ENCODE data around the gene KCTD20. TPM values are rescaled to one million over a fixed set of nuclear protein-coding genes. Genes with fewer than 3 reads are reported as not detected.

KCTD20 gene
- total and polyA plus RNA-seq, 2 experiments from 2014 or later, result 7.4 to 25.0 TPM

DNA sequence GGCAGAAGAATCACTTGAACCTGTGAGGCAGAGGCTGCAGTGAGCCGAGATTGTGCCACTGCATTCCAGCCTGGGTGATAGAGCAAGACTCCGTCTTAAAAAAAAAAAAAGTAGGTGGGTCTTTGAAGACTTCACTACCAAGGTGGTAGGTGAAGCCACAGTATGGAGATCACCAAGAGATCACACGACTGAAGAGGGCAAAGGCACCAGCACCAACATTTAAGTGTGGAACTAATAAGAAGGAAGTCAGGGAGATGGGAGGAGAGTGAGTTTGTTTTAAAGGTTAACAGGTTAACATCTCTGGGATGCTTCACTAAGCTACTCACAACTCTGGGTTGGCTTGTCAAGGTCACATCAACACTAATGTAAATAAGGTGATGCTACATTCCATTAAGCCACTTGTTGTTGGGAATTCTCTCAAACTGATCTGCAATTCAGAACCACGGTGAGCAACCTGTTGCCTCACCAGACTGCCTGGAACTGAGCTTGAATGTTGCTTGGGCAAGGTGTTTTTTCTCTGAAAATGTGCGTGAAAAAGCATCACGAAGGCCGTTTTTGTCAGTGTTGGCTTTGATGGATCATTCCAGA lies 48.7 kb downstream of the KCTD20 start:
- Histone ChIP-seq H3K27me3 (ENCODE audit: insufficient read depth) (no peaks in the 10 kb centered on the region), H3K36me3 (ENCODE audit: insufficient read depth) (peaks cover 6% of the 10 kb centered on the region), H2AFZ (no peak overlapping the region), H3F3A (replicated peaks; ENCODE audit: low read depth) (no peaks in the 10 kb centered on the region), H4K20me1 (replicated peaks; ENCODE audit: insufficient read depth) (peaks cover 4% of the 10 kb centered on the region), H3K27ac (ENCODE audit: low read depth) (peak overlapping the region; percentile 14), H3K9me2 (ENCODE audit: insufficient read depth) (no peaks in the 10 kb centered on the region), H3K4me3 (no peak overlapping the region), H3K79me2 (replicated peaks; ENCODE audit: insufficient read depth) (no peaks in the 10 kb centered on the region), H3K4me2 (no peak overlapping the region), H3K4me1 (ENCODE audit: insufficient read depth) (peaks cover 23% of the 10 kb centered on the region; the same call in 1 of the 2 replicates)
- H3K9me3 Mint-ChIP-seq, result no peaks in the 10 kb centered on the region
- TF ChIP-seq EZH2phosphoT487 (IDR thresholded peaks at IDR 0.05; ENCODE audit: unreplicated experiment), result no peak
- TF ChIP-seq, protein P1, sequence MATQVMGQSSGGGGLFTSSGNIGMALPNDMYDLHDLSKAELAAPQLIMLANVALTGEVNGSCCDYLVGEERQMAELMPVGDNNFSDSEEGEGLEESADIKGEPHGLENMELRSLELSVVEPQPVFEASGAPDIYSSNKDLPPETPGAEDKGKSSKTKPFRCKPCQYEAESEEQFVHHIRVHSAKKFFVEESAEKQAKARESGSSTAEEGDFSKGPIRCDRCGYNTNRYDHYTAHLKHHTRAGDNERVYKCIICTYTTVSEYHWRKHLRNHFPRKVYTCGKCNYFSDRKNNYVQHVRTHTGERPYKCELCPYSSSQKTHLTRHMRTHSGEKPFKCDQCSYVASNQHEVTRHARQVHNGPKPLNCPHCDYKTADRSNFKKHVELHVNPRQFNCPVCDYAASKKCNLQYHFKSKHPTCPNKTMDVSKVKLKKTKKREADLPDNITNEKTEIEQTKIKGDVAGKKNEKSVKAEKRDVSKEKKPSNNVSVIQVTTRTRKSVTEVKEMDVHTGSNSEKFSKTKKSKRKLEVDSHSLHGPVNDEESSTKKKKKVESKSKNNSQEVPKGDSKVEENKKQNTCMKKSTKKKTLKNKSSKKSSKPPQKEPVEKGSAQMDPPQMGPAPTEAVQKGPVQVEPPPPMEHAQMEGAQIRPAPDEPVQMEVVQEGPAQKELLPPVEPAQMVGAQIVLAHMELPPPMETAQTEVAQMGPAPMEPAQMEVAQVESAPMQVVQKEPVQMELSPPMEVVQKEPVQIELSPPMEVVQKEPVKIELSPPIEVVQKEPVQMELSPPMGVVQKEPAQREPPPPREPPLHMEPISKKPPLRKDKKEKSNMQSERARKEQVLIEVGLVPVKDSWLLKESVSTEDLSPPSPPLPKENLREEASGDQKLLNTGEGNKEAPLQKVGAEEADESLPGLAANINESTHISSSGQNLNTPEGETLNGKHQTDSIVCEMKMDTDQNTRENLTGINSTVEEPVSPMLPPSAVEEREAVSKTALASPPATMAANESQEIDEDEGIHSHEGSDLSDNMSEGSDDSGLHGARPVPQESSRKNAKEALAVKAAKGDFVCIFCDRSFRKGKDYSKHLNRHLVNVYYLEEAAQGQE (IDR thresholded peaks at IDR 0.05; ENCODE audit: unreplicated experiment), result peak; percentile 52
- H3K27ac Mint-ChIP-seq, result no peak overlapping the region
- peaks cover 24% of the 10 kb centered on the region for H3K36me3 Mint-ChIP-seq (ENCODE audit: low read depth)
- H3K4me3 Mint-ChIP-seq, result no peak overlapping the region
- H3K27me3 Mint-ChIP-seq (ENCODE audit: insufficient read depth, low read depth, poor library complexity), result peaks cover 4% of the 10 kb centered on the region
- peak; percentile 57 for ATAC-seq
- DNase-seq (ENCODE audit: low spot score), result peak; percentile 60
- H3K4me1 Mint-ChIP-seq, result peaks cover 22% of the 10 kb centered on the region

DNA sequence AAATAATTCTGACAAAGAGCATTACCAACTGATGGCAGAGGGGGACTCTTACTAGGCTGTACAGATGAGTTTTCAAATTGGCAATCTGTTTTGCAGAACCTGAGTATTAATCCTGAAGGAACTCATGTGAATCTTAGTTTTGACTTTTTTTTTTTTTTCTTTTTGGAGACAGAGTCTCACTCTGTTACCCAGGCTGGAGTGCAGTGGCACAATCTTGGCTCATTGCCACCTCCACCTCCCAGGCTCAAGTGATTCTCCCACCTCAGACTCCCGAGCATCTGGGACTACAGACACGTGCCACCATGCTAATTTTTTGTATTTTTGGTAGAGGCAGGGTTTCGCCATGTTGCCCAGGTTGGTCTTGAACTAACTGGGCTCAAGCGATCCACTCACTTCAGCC lies 49.3 kb downstream of the KCTD20 start:
- H3K9me2 ChIP-seq (ENCODE audit: insufficient read depth), result no peaks in the 10 kb centered on the region
- Mint-ChIP-seq H3K4me3 (no peak overlapping the region), H3K36me3 (ENCODE audit: low read depth) (peaks cover 27% of the 10 kb centered on the region), H3K27ac (no peak overlapping the region), H3K4me1 (peaks cover 22% of the 10 kb centered on the region), H3K9me3 (no peaks in the 10 kb centered on the region), H3K27me3 (ENCODE audit: insufficient read depth, low read depth, poor library complexity) (peaks cover 4% of the 10 kb centered on the region)
- no peak overlapping the region for H3K4me3 ChIP-seq
- H3F3A ChIP-seq (replicated peaks; ENCODE audit: low read depth), result no peaks in the 10 kb centered on the region
- no peak overlapping the region for H3K4me2 ChIP-seq
- ATAC-seq, result no peak
- peaks cover 10% of the 10 kb centered on the region for H3K36me3 ChIP-seq (ENCODE audit: insufficient read depth)
- H3K79me2 ChIP-seq (replicated peaks; ENCODE audit: insufficient read depth), result no peaks in the 10 kb centered on the region
- peaks cover 4% of the 10 kb centered on the region for H4K20me1 ChIP-seq (replicated peaks; ENCODE audit: insufficient read depth)
- H3K27me3 ChIP-seq (ENCODE audit: insufficient read depth), result no peaks in the 10 kb centered on the region
- peaks cover 23% of the 10 kb centered on the region; the same call in 1 of the 2 replicates for H3K4me1 ChIP-seq (ENCODE audit: insufficient read depth)
- no peak overlapping the region for H2AFZ ChIP-seq
- peak overlapping the region; percentile 14; the same call in 1 of the 2 replicates for H3K27ac ChIP-seq (ENCODE audit: low read depth)
- DNase-seq (ENCODE audit: low spot score), result no peak
- TF ChIP-seq ZNF331 (CRISPR knock-in tag; IDR thresholded peaks at IDR 0.05; ENCODE audit: low read depth) (no peak), EZH2phosphoT487 (IDR thresholded peaks at IDR 0.05; ENCODE audit: unreplicated experiment) (no peak), ZNF114 (CRISPR knock-in tag; IDR thresholded peaks at IDR 0.05) (no peak), STAT1 (IDR thresholded peaks at IDR 0.05; ENCODE audit: unreplicated experiment) (no peak)
- TF ChIP-seq, protein P2, sequence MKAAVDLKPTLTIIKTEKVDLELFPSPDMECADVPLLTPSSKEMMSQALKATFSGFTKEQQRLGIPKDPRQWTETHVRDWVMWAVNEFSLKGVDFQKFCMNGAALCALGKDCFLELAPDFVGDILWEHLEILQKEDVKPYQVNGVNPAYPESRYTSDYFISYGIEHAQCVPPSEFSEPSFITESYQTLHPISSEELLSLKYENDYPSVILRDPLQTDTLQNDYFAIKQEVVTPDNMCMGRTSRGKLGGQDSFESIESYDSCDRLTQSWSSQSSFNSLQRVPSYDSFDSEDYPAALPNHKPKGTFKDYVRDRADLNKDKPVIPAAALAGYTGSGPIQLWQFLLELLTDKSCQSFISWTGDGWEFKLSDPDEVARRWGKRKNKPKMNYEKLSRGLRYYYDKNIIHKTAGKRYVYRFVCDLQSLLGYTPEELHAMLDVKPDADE (IDR thresholded peaks at IDR 0.05), result no peak
- TF ChIP-seq, protein P3, sequence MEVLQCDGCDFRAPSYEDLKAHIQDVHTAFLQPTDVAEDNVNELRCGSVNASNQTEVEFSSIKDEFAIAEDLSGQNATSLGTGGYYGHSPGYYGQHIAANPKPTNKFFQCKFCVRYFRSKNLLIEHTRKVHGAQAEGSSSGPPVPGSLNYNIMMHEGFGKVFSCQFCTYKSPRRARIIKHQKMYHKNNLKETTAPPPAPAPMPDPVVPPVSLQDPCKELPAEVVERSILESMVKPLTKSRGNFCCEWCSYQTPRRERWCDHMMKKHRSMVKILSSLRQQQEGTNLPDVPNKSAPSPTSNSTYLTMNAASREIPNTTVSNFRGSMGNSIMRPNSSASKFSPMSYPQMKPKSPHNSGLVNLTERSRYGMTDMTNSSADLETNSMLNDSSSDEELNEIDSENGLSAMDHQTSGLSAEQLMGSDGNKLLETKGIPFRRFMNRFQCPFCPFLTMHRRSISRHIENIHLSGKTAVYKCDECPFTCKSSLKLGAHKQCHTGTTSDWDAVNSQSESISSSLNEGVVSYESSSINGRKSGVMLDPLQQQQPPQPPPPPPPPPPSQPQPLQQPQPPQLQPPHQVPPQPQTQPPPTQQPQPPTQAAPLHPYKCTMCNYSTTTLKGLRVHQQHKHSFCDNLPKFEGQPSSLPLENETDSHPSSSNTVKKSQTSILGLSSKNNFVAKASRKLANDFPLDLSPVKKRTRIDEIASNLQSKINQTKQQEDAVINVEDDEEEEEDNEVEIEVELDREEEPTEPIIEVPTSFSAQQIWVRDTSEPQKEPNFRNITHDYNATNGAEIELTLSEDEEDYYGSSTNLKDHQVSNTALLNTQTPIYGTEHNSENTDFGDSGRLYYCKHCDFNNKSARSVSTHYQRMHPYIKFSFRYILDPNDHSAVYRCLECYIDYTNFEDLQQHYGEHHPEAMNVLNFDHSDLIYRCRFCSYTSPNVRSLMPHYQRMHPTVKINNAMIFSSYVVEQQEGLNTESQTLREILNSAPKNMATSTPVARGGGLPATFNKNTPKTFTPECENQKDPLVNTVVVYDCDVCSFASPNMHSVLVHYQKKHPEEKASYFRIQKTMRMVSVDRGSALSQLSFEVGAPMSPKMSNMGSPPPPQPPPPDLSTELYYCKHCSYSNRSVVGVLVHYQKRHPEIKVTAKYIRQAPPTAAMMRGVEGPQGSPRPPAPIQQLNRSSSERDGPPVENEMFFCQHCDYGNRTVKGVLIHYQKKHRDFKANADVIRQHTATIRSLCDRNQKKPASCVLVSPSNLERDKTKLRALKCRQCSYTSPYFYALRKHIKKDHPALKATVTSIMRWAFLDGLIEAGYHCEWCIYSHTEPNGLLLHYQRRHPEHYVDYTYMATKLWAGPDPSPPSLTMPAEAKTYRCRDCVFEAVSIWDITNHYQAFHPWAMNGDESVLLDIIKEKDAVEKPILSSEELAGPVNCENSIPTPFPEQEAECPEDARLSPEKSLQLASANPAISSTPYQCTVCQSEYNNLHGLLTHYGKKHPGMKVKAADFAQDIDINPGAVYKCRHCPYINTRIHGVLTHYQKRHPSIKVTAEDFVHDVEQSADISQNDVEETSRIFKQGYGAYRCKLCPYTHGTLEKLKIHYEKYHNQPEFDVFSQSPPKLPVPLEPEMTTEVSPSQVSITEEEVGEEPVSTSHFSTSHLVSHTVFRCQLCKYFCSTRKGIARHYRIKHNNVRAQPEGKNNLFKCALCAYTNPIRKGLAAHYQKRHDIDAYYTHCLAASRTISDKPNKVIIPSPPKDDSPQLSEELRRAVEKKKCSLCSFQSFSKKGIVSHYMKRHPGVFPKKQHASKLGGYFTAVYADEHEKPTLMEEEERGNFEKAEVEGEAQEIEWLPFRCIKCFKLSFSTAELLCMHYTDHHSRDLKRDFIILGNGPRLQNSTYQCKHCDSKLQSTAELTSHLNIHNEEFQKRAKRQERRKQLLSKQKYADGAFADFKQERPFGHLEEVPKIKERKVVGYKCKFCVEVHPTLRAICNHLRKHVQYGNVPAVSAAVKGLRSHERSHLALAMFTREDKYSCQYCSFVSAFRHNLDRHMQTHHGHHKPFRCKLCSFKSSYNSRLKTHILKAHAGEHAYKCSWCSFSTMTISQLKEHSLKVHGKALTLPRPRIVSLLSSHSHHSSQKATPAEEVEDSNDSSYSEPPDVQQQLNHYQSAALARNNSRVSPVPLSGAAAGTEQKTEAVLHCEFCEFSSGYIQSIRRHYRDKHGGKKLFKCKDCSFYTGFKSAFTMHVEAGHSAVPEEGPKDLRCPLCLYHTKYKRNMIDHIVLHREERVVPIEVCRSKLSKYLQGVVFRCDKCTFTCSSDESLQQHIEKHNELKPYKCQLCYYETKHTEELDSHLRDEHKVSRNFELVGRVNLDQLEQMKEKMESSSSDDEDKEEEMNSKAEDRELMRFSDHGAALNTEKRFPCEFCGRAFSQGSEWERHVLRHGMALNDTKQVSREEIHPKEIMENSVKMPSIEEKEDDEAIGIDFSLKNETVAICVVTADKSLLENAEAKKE (CRISPR knock-in tag; IDR thresholded peaks at IDR 0.05), result no peak
